CMK (cell line): ENCODE data around the gene BMX.

Source experiments
- DNase-seq: peaks from one replicate; pipeline ENCODE4 v3.0.0-alpha.2; 2010; ENCODE audit warnings: low read depth

The BMX gene

DNA sequence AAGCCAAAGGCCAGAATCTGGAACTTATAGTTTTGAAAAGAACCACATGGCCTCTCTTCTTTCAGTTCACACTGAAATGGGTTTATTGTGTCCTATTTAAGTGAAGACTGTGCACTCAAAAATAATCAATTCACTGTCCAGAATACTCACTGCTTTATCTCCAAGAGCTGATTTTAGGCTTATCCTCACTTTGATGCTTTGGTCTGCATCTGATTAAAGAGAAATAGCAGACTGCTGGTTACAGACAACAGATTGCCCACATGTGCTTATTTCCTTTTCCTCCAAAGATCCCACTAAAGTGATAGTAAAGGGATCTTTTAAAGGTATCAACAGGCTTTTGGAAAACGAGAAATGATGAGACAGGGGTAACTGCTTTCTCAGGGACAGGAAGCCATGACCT, 69.5 kb downstream of the BMX start:
- DNase-seq, result no peak

GRCh38 chrX:15574017-15574416, 73.4 kb downstream of the BMX start:
- no peak for DNase-seq

GRCh38 chrX:15576019-15576418, 75.4 kb downstream of the BMX start:
- no peak for DNase-seq

DNA sequence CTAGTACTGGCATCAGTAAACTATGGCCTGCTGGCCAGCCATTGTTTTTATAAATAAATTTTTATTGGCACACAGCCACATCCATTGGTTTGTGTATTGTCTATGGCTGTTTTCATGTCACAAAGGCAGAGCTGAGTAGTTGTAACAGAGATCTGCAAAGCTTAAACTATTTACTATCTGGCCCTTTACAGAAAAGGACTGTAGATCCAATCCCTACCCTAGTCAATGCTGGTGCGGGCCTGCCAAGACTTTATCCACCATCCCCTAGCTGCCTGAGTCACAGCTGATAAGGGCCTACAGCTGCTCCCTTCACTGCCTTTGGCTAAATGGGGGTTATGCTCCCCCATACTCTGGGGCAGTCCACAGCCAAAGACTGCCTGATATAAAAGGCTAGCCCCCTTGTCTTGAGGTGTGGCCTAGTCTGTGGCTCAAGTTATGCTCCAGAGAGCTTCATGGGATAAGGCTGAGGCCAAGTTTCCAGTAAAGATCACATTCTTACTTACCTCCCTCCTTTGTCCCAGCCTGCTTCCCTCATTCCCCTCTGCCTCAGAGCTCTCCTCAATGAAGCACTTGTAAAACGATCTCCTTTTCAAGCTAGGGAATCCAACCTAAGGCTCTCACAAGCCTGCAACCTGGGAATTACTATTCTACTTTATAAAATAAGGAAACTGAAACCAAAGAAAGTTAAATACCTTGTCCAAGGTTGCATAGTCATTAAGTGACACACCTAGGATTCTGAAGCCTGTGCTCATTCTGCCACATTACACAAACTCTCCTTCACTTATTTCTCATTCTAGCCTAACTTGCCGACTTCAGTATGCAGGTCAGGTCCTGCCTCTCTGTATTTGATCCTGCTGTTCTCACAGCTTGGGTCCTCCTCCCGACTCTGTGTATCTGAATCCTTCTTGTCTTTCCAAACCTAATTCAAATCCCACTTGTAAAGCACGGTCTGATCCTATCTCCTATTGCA, 79.5 kb downstream of the BMX start:
- no peak for DNase-seq

- no peak for DNase-seq
Measured at GRCh38 chrX:15594371-15594770, 93.8 kb downstream of the BMX start.

GRCh38 chrX:15598026-15598425, 97.4 kb downstream of the BMX start:
- DNase-seq, result no peak

DNA sequence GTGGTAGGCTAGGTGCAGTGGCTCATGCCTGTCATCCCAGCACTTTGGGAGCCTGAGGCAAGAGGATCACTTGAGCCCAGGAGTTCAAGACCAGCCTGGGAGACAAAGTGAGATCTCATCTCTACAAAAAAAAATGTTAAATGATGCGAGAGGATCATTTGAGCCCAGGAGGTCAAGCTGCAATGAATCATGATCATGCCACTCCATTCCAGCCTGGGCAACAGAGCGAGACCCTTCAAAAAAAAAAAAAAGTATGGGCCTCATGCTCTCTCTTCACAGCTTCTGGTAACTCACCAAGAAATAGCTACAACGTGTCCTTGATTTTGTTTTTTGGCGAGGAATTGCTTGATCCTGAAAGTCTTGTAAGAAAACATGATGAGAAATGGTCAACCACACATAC, 98.9 kb downstream of the BMX start:
- DNase-seq, result no peak

GRCh38 chrX:15600049-15600448, 99.4 kb downstream of the BMX start:
- DNase-seq, result no peak

DNA sequence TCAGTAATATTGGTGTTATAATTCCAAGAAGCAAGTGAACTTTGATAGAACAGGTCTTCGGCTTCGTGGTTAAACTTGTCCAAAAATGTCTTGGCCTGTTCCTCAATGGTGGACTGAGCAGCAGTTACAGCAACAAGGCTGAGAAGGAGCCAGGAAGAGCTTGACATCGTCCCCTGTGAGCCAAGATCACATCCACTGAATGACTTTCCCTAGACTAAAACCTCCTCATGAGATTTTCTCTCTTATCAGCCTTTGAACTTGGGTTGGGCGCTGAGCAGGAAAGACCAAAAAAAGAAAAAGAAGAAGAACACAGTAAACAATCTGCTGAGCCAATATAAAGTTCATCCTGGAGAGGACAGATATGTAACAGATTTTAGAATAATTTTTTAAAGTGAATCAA, 100.1 kb downstream of the BMX start, which contains the start of gene ACE2:
Gene ACE2, minus strand, starts transcription at position 216 of the 400 bp plus-strand sequence. Its CDS starts 49 bp downstream, at position 167.
- DNase-seq, result no peak

DNA sequence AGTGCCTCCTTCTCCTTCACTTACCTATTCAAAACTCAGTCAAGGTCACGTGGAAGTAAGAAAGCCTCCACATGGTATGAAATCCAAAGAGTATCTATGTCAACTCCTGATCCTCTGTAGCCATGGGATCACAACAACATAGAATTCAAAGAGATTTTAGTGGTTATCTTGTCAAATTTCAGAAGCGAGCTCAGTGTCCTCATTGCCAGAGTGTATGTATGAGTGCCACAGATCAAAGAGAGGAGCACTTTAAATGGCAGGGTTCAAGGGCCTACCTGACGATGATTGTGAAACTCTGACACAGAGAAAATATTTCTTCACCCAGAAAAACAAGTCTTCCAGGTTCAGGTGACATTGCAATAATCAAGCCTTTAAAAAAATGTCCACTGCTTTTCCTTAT, 101.3 kb downstream of the BMX start:
- no peak for DNase-seq

GRCh38 chrX:15602761-15603160, 102.2 kb downstream of the BMX start:
- no peak for DNase-seq

GRCh38 chrX:15605226-15605625, 104.6 kb downstream of the BMX start:
- DNase-seq, result no peak
